B cell (primary cell): Measurements from ENCODE around the gene CNTN4. TPM values are rescaled to one million over a fixed set of nuclear protein-coding genes. Genes with fewer than 3 reads are reported as not detected.

Source experiments
- ATAC-seq: fragments of 200-7000 bp; cut with Tn5 transposase; one replicate; pipeline ENCODE4 v1.10.0; 2021; ENCODE audit warnings: low read depth, mild to moderate bottlenecking, moderate number of reproducible peaks, moderate library complexity
- CTCF ChIA-PET: fragments of 350-600 bp; sonication (Branson Sonifier 250); formaldehyde crosslinking; loops from one replicate; lab custom pipeline; 2021; ENCODE audit warnings: antibody characterized with exemption, inconsistent platforms; lab: Charles Lee
- POLR2A ChIA-PET: fragments of 350-600 bp; sonication (Branson Sonifier 250); formaldehyde crosslinking; loops from one replicate; lab custom pipeline; 2021; ENCODE audit warnings: antibody characterized with exemption; lab: Charles Lee
- DNase-seq: peaks from one replicate; pipeline ENCODE4 v3.0.0; 2013
- H2AFZ ChIP-seq: 2 replicates; pipeline ENCODE4 v1.6.1; 2012; ENCODE audit warnings: mild to moderate bottlenecking, low read depth, low read length; ENCODE audit not compliant: insufficient read depth, poor library complexity, severe bottlenecking
- H3K27ac ChIP-seq, 2 donors: 1 replicate in 1 of 2; 2 replicates in 1 of 2; pipeline ENCODE4 v1.5.1; 2012 to 2013; ENCODE audit warnings: low read length in 2 of 2, mild to moderate bottlenecking in 2 of 2, moderate library complexity in 1 of 2
- H3K27me3 ChIP-seq, 4 experiments: fragments of 200-600 bp in 1 of 4; sonication (generic) in 1 of 4; replicated peaks in 1 of 4; 1 replicate in 2 of 4; 2 replicates in 2 of 4; pipeline versions ENCODE4 v1.6.1 to v1.7.0; 2013 to 2016; ENCODE audit warnings: low read length in 3 of 4, mild to moderate bottlenecking in 2 of 4, mixed read lengths in 1 of 4, moderate library complexity in 1 of 4; ENCODE audit not compliant: insufficient read depth in 4 of 4, control insufficient read depth in 3 of 4; ENCODE audit errors: control extremely low read depth in 1 of 4
- H3K36me3 ChIP-seq, 2 experiments: replicated peaks in 1 of 2; 1 replicate in 1 of 2; 2 replicates in 1 of 2; pipeline versions ENCODE4 v1.6.1 to v1.7.1; 2013; ENCODE audit warnings: low read length in 1 of 2; ENCODE audit not compliant: insufficient read depth in 2 of 2, control insufficient read depth in 1 of 2; ENCODE audit errors: control extremely low read depth in 1 of 2, extremely low read depth in 1 of 2
- H3K4me1 ChIP-seq, 2 donors: fragments of 200-600 bp in 1 of 2; sonication (generic) in 1 of 2; 1 replicate in 1 of 2; 2 replicates in 1 of 2; pipeline versions ENCODE4 v1.5.1 to v1.6.1; 2013 to 2017; ENCODE audit warnings: low read length in 2 of 2; ENCODE audit not compliant: control insufficient read depth in 2 of 2, insufficient read depth in 2 of 2
- H3K4me2 ChIP-seq: replicated peaks from 2 replicates; pipeline ENCODE3; 2012; ENCODE audit warnings: mild to moderate bottlenecking, low read depth, low read length; ENCODE audit not compliant: poor library complexity, severe bottlenecking
- H3K4me3 ChIP-seq, 5 experiments: fragments of 200-600 bp in 1 of 5; sonication (generic) in 1 of 5; 1 replicate in 3 of 5; 2 replicates in 2 of 5; pipeline versions ENCODE4 v1.5.1 to v1.7.0; 2011 to 2016; ENCODE audit warnings: low read length in 4 of 5, mild to moderate bottlenecking in 4 of 5, low read depth in 2 of 5, control low read depth in 1 of 5, moderate library complexity in 1 of 5; ENCODE audit not compliant: insufficient read depth in 1 of 5; ENCODE audit errors: control extremely low read depth in 1 of 5, extremely low read depth in 1 of 5
- H3K79me2 ChIP-seq: fragments of 200-600 bp; sonication (generic); one replicate; pipeline ENCODE4 v1.6.0; 2016; ENCODE audit warnings: low read length; ENCODE audit not compliant: control insufficient read depth, insufficient read depth
- H3K9ac ChIP-seq: fragments of 200-600 bp; sonication (generic); 2 replicates; pipeline ENCODE4 v1.6.1; 2017; ENCODE audit warnings: mild to moderate bottlenecking, low read length, moderate library complexity
- H3K9me3 ChIP-seq, 3 donors: one replicate each; pipeline versions ENCODE4 v1.6.1 to v1.7.1; 2013; ENCODE audit warnings: low read length in 2 of 3; ENCODE audit not compliant: control insufficient read depth in 2 of 3, insufficient read depth in 1 of 3; ENCODE audit errors: control extremely low read depth in 1 of 3
- H4K20me1 ChIP-seq: 2 replicates; pipeline ENCODE4 v1.6.0; 2012; ENCODE audit warnings: mild to moderate bottlenecking, low read length; ENCODE audit not compliant: insufficient read depth, control insufficient read depth, poor library complexity, severe bottlenecking
- H3K27ac Mint-ChIP-seq: one replicate; pipeline ENCODE4 v1.8.0; 2021; ENCODE audit warnings: mixed read lengths
- H3K27me3 Mint-ChIP-seq: one replicate; pipeline ENCODE4 v1.8.0; 2021; ENCODE audit warnings: mixed read lengths
- H3K4me1 Mint-ChIP-seq: one replicate; pipeline ENCODE4 v1.8.0; 2021; ENCODE audit warnings: mixed read lengths
- H3K4me3 Mint-ChIP-seq: one replicate; pipeline ENCODE4 v1.8.0; 2021; ENCODE audit warnings: mixed read lengths
- H3K9me3 Mint-ChIP-seq: one replicate; pipeline ENCODE4 v1.8.0; 2022; ENCODE audit warnings: mixed read lengths; ENCODE audit not compliant: insufficient read depth
- CTCF ChIP-seq: fragments of 200-600 bp; IDR thresholded peaks from one replicate; pipeline ENCODE4 v1.8.0; 2022; ENCODE audit warnings: antibody characterized with exemption, mild to moderate bottlenecking
- EZH2 ChIP-seq: IDR thresholded peaks from 2 replicates; pipeline ENCODE4 v1.6.1; 2012; ENCODE audit warnings: borderline replicate concordance, low read depth, mild to moderate bottlenecking, moderate library complexity, low read length; ENCODE audit not compliant: insufficient read depth, poor library complexity, severe bottlenecking
- WGBS: methylation state at CpG from one replicate; pipeline ENCODE4 v1.1.5; 2013; ENCODE audit warnings: missing lambda C conversion rate; ENCODE audit not compliant: insufficient coverage; 5-methylcytosine and 5-hydroxymethylcytosine counted together
- intact Hi-C: fragments of 100-400 bp; cut with micrococcal nuclease; formaldehyde crosslinking; loops from one replicate; pipeline ENCODE4 v1.10.0; 2022
- polyA plus RNA-seq: library from polyadenylated mRNA; depleted of rRNA; stranded (reverse); fragments of >200 nt; gene quantifications from 2 replicates; pipeline ENCODE4 v1.2.3, GENCODE V29; 2012
- total RNA-seq, 2 donors: library from RNA; stranded (reverse); fragments of 120-200 nt in 1 of 2; gene quantifications; 1 replicate in 1 of 2; 2 replicates in 1 of 2; pipeline versions ENCODE4 v1.2.3 to v1.2.4, GENCODE V29; 2013 to 2022

Gene CNTN4
- total and polyA plus RNA-seq, 2 donors (not counting 1 experiment from before 2014, with no cell fraction given), result 0.05 TPM; not detected in 1

- H4K20me1 ChIP-seq, result no peaks in the 10 kb centered on the region
- no peaks in the 10 kb centered on the region for H3K27me3 ChIP-seq
- H3K9me3 Mint-ChIP-seq, result no peaks in the 10 kb centered on the region
- intact Hi-C loops, result no loop called here
- H3K79me2 ChIP-seq, result no peaks in the 10 kb centered on the region
- H3K27me3 Mint-ChIP-seq, result no peaks in the 10 kb centered on the region
- no peaks in the 10 kb centered on the region for H3K4me1 Mint-ChIP-seq
- no peak overlapping the region for H3K4me3 Mint-ChIP-seq
- CTCF ChIA-PET, result no interaction called here
- H3K9me3 ChIP-seq, result no peaks in the 10 kb centered on the region
- TF ChIP-seq CTCF, result no peak
- TF ChIP-seq EZH2, result no peak
- no peak overlapping the region for H3K4me3 ChIP-seq
- no peak overlapping the region for H2AFZ ChIP-seq
- H3K36me3 ChIP-seq, result no peaks in the 10 kb centered on the region
- no peak overlapping the region for H3K9ac ChIP-seq
- no peak overlapping the region for H3K27ac ChIP-seq
- H3K4me2 ChIP-seq, result no peak overlapping the region
- H3K4me1 ChIP-seq, result no peaks in the 10 kb centered on the region
- POLR2A ChIA-PET, result no interaction called here
- ATAC-seq (no peak), DNase-seq (no peak)
- no peak overlapping the region for H3K27ac Mint-ChIP-seq
- WGBS, result no CpG with 5 or more reads among the region's 1 CpG
Observed at GRCh38 chr3:2204054-2204453, 105.4 kb downstream of the CNTN4 start.

- WGBS, result no CpG with 5 or more reads among the region's 2 CpGs
- H4K20me1 ChIP-seq, result no peaks in the 10 kb centered on the region
- no peak overlapping the region for H3K27ac ChIP-seq
- no peaks in the 10 kb centered on the region for H3K9me3 ChIP-seq
- Mint-ChIP-seq H3K27ac (no peak overlapping the region), H3K4me3 (no peak overlapping the region), H3K9me3 (no peaks in the 10 kb centered on the region), H3K4me1 (no peaks in the 10 kb centered on the region), H3K27me3 (no peaks in the 10 kb centered on the region)
- H3K9ac ChIP-seq, result no peak overlapping the region
- ChIA-PET POLR2A (no interaction called here), CTCF (no interaction called here)
- DNase-seq, result no peak
- H3K4me1 ChIP-seq, result no peaks in the 10 kb centered on the region
- no peak overlapping the region for H3K4me2 ChIP-seq
- no peaks in the 10 kb centered on the region for H3K36me3 ChIP-seq
- H3K79me2 ChIP-seq, result no peaks in the 10 kb centered on the region
- H3K27me3 ChIP-seq, result no peaks in the 10 kb centered on the region
- ATAC-seq, result no peak
- intact Hi-C loops, result no loop called here
- H2AFZ ChIP-seq, result no peak overlapping the region
- TF ChIP-seq CTCF (no peak), EZH2 (no peak)
- no peak overlapping the region for H3K4me3 ChIP-seq
Observed at GRCh38 chr3:2205692-2206091, 107.0 kb downstream of the CNTN4 start.
